HFFc6 (cell line): Measurements from ENCODE around the gene RDH13. TPM values are rescaled to one million over a fixed set of nuclear protein-coding genes. Genes with fewer than 3 reads are reported as not detected.

ENCODE experiments used
- DNase-seq: peaks from one replicate; pipeline ENCODE4 v3.0.0-alpha.2; 2018
- H3K27ac Mint-ChIP-seq: 2 replicates; pipeline ENCODE4 v1.8.0; 2020; ENCODE audit warnings: mild to moderate bottlenecking, mixed read lengths
- H3K27me3 Mint-ChIP-seq: 2 replicates; pipeline ENCODE4 v1.8.0; 2021; ENCODE audit warnings: mild to moderate bottlenecking, moderate library complexity, mixed read lengths; ENCODE audit not compliant: insufficient read depth
- H3K36me3 Mint-ChIP-seq: 2 replicates; pipeline ENCODE4 v1.8.0; 2021; ENCODE audit warnings: low read depth, mixed read lengths
- H3K4me1 Mint-ChIP-seq: 2 replicates; pipeline ENCODE4 v1.8.0; 2020; ENCODE audit warnings: low read depth, mixed read lengths
- H3K4me3 Mint-ChIP-seq: 2 replicates; pipeline ENCODE4 v1.8.0; 2020; ENCODE audit warnings: mild to moderate bottlenecking, moderate library complexity, mixed read lengths
- H3K9me3 Mint-ChIP-seq: 2 replicates; pipeline ENCODE4 v1.8.0; 2020; ENCODE audit warnings: mild to moderate bottlenecking, mixed read lengths
- CTCF ChIP-seq: fragments of 200-600 bp; sonication (generic); IDR thresholded peaks from 2 replicates; pipeline ENCODE4 v1.5.0; 2021; ENCODE audit warnings: antibody characterized with exemption, mild to moderate bottlenecking
- total RNA-seq, 6 experiments: library from RNA; stranded (reverse); fragmentation: NEBNext Ultra II Directional; extraction: Animal tissue kit (Norgen Biotek cat#: 25700); gene quantifications; 2 replicates in 1 of 6; 3 replicates in 5 of 6; pipeline ENCODE4 v1.2.3, GENCODE V29; 2021

RDH13 gene
- total RNA-seq, 6 experiments from 2014 or later, result 2.4 to 3.3 (median 2.8) TPM

GRCh38 chr19:55094456-55095259, 31.7 kb upstream of the RDH13 start:
- no peak overlapping the region for H3K4me3 Mint-ChIP-seq
- DNase-seq, result no peak
- no peaks in the 10 kb centered on the region for H3K27me3 Mint-ChIP-seq
- 0 out of 2 replicates have a peak, but pooled peaks cover 10% of the 10 kb centered on the region for H3K36me3 Mint-ChIP-seq
- no peak for TF ChIP-seq CTCF
- no peaks in the 10 kb centered on the region for H3K9me3 Mint-ChIP-seq
- no peak overlapping the region for H3K27ac Mint-ChIP-seq
- no peaks in the 10 kb centered on the region; the same call in 1 of the 2 replicates for H3K4me1 Mint-ChIP-seq

DNA sequence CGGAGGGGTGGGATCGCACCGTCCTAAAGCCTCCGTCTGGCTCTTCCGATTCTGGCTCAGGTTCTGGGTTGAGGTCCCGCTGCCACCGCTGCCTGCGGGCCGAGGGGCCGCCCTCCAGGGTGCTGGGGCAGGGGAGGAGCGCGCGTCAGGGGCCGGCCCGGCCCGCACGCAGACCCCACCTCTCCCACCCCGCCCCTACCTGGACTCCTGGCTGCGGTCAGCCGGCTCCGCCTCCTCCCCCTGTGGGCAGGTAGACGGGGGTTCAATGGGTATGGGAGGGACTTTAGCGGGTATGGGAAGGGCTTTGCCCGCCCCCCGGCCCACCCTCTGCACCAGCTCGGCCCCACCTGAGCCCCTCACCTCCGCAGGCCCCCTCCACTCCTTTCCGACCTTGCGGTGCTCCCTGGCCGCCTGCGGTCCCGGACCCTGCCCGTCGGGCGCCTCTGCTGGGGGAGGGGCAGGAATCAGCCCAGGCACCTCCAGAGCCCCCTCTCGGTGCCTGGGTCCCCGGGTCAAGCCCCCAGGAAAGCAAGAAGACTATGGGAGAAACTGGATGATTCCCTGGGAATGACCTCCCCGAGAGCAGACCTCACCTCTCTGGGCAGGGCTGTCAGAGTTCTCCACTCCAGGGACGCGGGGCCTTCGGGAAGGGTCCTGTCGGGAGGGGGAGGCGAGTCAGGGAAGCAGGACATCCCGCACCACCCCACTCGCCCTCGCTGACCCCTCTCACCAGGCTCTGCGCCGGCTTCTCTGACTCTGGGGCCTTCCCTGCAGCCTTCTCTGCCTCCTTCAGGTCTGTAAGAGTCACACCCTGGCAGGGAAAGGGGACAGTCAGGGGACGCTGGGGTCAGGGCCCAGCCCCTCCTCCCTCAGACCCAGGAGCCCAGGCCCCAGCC, 29.7 kb upstream of the RDH13 start:
- no peak for DNase-seq
- Mint-ChIP-seq H3K27me3 (peaks cover 1% of the 10 kb centered on the region; the same call in 1 of the 2 replicates), H3K27ac (no peak overlapping the region), H3K4me1 (peaks cover 11% of the 10 kb centered on the region), H3K36me3 (0 out of 2 replicates have a peak, but pooled peaks cover 10% of the 10 kb centered on the region), H3K4me3 (no peak overlapping the region), H3K9me3 (no peaks in the 10 kb centered on the region)
- TF ChIP-seq CTCF, result no peak

- Mint-ChIP-seq H3K27ac (no peak overlapping the region), H3K9me3 (no peaks in the 10 kb centered on the region), H3K36me3 (0 out of 2 replicates have a peak, but pooled peaks cover 10% of the 10 kb centered on the region), H3K27me3 (peaks cover 8% of the 10 kb centered on the region; the same call in 1 of the 2 replicates), H3K4me1 (peaks cover 18% of the 10 kb centered on the region), H3K4me3 (no peak overlapping the region)
- DNase-seq, result no peak
- TF ChIP-seq CTCF, result no peak
These were observed 29.0 kb upstream of the RDH13 start for GRCh38 chr19:55091955-55092354.

- Mint-ChIP-seq H3K4me3 (no peak overlapping the region), H3K9me3 (no peaks in the 10 kb centered on the region), H3K4me1 (peaks cover 18% of the 10 kb centered on the region), H3K36me3 (0 out of 2 replicates have a peak, but pooled peaks cover 10% of the 10 kb centered on the region), H3K27ac (no peak overlapping the region), H3K27me3 (peaks cover 11% of the 10 kb centered on the region)
- no peak for DNase-seq
- no peak for TF ChIP-seq CTCF
These were observed 28.4 kb upstream of the RDH13 start for GRCh38 chr19:55091126-55091910.

GRCh38 chr19:55090564-55090963, 27.6 kb upstream of the RDH13 start:
- Mint-ChIP-seq H3K4me3 (no peak overlapping the region), H3K27ac (no peak overlapping the region; the same call in 1 of the 2 replicates), H3K9me3 (no peaks in the 10 kb centered on the region), H3K27me3 (peaks cover 14% of the 10 kb centered on the region), H3K4me1 (peaks cover 18% of the 10 kb centered on the region), H3K36me3 (0 out of 2 replicates have a peak, but pooled peaks cover 10% of the 10 kb centered on the region)
- no peak for DNase-seq
- no peak for TF ChIP-seq CTCF
